Measurements from ENCODE around the gene TECTB. TPM values are rescaled to one million over a fixed set of nuclear protein-coding genes. Genes with fewer than 3 reads are reported as not detected.

Gene TECTB
- total RNA-seq, 1 experiment from 2014 or later = not detected

DNA sequence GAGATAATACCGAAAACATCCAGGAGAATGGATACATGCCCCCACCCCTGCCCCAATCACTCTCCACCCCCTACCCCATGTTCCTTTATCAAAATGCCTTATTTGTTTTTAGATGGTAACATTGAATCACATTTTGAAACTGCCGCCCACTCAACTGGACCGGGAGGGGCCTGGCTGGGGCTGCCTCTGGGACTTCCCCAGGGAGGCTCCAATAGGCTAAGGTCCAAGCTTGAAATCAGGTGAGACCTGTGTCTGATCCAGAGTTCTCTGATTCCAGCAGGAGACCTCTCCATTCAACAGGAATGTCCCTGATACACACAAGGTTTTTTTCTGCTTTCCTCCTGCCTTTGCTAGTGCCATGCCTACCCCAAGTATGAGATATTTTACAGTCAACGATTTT, 47.0 kb downstream of the TECTB start (continued):
- TF ChIP-seq, protein P1, sequence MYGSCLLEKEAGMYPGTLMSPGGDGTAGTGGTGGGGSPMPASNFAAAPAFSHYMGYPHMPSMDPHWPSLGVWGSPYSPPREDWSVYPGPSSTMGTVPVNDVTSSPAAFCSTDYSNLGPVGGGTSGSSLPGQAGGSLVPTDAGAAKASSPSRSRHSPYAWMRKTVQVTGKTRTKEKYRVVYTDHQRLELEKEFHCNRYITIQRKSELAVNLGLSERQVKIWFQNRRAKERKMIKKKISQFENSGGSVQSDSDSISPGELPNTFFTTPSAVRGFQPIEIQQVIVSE (CRISPR knock-in tag; IDR thresholded peaks at IDR 0.05; ENCODE audit: borderline replicate concordance) = no peak
- TF ChIP-seq RELA (CRISPR knock-in tag; IDR thresholded peaks at IDR 0.05; ENCODE audit: borderline replicate concordance) (no peak), ZNF423 (CRISPR knock-in tag; IDR thresholded peaks at IDR 0.05) (no peak), RORB (CRISPR knock-in tag; IDR thresholded peaks at IDR 0.05) (no peak), SOX15 (CRISPR knock-in tag; IDR thresholded peaks at IDR 0.05) (no peak), ESRRA (CRISPR knock-in tag; IDR thresholded peaks at IDR 0.05; ENCODE audit: borderline replicate concordance) (no peak)
- TF ChIP-seq, protein P2, sequence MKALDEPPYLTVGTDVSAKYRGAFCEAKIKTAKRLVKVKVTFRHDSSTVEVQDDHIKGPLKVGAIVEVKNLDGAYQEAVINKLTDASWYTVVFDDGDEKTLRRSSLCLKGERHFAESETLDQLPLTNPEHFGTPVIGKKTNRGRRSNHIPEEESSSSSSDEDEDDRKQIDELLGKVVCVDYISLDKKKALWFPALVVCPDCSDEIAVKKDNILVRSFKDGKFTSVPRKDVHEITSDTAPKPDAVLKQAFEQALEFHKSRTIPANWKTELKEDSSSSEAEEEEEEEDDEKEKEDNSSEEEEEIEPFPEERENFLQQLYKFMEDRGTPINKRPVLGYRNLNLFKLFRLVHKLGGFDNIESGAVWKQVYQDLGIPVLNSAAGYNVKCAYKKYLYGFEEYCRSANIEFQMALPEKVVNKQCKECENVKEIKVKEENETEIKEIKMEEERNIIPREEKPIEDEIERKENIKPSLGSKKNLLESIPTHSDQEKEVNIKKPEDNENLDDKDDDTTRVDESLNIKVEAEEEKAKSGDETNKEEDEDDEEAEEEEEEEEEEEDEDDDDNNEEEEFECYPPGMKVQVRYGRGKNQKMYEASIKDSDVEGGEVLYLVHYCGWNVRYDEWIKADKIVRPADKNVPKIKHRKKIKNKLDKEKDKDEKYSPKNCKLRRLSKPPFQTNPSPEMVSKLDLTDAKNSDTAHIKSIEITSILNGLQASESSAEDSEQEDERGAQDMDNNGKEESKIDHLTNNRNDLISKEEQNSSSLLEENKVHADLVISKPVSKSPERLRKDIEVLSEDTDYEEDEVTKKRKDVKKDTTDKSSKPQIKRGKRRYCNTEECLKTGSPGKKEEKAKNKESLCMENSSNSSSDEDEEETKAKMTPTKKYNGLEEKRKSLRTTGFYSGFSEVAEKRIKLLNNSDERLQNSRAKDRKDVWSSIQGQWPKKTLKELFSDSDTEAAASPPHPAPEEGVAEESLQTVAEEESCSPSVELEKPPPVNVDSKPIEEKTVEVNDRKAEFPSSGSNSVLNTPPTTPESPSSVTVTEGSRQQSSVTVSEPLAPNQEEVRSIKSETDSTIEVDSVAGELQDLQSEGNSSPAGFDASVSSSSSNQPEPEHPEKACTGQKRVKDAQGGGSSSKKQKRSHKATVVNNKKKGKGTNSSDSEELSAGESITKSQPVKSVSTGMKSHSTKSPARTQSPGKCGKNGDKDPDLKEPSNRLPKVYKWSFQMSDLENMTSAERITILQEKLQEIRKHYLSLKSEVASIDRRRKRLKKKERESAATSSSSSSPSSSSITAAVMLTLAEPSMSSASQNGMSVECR (CRISPR knock-in tag; IDR thresholded peaks at IDR 0.05; ENCODE audit: borderline replicate concordance) = no peak
- TF ChIP-seq, protein P3, sequence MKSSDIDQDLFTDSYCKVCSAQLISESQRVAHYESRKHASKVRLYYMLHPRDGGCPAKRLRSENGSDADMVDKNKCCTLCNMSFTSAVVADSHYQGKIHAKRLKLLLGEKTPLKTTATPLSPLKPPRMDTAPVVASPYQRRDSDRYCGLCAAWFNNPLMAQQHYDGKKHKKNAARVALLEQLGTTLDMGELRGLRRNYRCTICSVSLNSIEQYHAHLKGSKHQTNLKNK (CRISPR knock-in tag; IDR thresholded peaks at IDR 0.05) = no peak
- TF ChIP-seq, protein P4, sequence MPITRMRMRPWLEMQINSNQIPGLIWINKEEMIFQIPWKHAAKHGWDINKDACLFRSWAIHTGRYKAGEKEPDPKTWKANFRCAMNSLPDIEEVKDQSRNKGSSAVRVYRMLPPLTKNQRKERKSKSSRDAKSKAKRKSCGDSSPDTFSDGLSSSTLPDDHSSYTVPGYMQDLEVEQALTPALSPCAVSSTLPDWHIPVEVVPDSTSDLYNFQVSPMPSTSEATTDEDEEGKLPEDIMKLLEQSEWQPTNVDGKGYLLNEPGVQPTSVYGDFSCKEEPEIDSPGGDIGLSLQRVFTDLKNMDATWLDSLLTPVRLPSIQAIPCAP (CRISPR knock-in tag; IDR thresholded peaks at IDR 0.05) = no peak
- TF ChIP-seq, protein P5, sequence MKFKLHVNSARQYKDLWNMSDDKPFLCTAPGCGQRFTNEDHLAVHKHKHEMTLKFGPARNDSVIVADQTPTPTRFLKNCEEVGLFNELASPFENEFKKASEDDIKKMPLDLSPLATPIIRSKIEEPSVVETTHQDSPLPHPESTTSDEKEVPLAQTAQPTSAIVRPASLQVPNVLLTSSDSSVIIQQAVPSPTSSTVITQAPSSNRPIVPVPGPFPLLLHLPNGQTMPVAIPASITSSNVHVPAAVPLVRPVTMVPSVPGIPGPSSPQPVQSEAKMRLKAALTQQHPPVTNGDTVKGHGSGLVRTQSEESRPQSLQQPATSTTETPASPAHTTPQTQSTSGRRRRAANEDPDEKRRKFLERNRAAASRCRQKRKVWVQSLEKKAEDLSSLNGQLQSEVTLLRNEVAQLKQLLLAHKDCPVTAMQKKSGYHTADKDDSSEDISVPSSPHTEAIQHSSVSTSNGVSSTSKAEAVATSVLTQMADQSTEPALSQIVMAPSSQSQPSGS (CRISPR knock-in tag; IDR thresholded peaks at IDR 0.05; ENCODE audit: borderline replicate concordance, low read depth) = no peak

DNA sequence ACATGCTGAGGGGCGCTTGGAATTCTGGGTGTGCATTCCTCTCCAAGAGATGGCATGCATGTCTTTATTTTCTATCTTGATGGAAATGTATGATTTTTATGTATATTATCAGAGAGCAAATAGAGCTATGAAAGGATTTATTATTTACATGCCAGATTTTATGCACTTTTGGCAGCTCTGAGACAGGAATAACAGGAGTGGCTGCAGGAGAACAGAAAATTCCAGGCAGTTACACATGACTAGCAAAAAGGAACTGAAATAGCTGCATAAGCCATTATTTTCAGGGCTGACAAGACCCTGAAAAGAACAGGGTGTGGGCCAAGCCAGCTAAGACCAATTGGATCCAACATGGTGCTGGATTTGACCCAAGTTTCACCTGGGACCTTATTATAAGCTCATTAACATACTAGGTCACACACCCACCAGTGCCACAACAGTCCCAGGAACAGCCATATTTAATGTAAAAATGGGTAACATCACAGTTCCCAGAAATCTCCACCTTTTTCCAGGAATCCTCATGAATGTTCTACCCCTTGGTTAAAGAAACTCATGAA, 47.5 kb downstream of the TECTB start:
- Mint-ChIP-seq H3K27me3 (ENCODE audit: low read depth) (no peaks in the 10 kb centered on the region), H3K27ac (no peak overlapping the region), H3K4me3 (no peak overlapping the region), H3K9me3 (no peaks in the 10 kb centered on the region), H3K4me1 (peaks cover 3% of the 10 kb centered on the region; the same call in 1 of the 2 replicates), H3K36me3 (no peaks in the 10 kb centered on the region)
- POLR2A ChIA-PET = no interaction called here
- TF ChIP-seq CREM (CRISPR knock-in tag; IDR thresholded peaks at IDR 0.05) = no peak
- TF ChIP-seq, protein P6, sequence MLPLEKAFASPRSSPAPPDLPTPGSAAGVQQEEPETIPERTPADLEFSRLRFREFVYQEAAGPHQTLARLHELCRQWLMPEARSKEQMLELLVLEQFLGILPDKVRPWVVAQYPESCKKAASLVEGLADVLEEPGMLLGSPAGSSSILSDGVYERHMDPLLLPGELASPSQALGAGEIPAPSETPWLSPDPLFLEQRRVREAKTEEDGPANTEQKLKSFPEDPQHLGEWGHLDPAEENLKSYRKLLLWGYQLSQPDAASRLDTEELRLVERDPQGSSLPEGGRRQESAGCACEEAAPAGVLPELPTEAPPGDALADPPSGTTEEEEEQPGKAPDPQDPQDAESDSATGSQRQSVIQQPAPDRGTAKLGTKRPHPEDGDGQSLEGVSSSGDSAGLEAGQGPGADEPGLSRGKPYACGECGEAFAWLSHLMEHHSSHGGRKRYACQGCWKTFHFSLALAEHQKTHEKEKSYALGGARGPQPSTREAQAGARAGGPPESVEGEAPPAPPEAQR (CRISPR knock-in tag; IDR thresholded peaks at IDR 0.05) = no peak
- DNase-seq (ENCODE audit: low spot score) (no peak), ATAC-seq (no peak)
- CTCF ChIA-PET = interaction anchor here (0.9 to 1.4 kb wide), 2 partner anchors 23 to 104 kb away, joined by 3 to 5 read pairs; no protein-coding TSS in a partner anchor

DNA sequence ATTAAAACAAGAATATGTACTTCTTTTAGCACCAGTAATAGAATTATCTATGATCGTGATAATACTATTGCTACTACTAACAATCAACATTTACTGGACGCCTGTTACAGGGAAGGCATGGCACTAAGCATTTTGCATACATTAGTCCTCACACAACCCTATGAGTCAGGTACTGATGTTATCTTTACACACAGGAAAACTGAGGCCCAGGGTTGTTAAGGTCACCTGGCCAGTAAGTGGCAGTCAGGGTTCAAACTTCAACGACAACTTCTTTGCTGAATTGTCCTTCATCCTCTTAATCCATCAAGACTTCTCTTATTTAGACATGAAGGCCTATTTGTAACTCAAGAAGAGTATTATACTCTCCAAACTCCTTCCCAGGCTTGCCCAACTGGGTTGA, 48.8 kb downstream of the TECTB start:
- H3K4me1 Mint-ChIP-seq = peaks cover 3% of the 10 kb centered on the region; the same call in 1 of the 2 replicates
- H3K27me3 Mint-ChIP-seq (ENCODE audit: low read depth) = no peaks in the 10 kb centered on the region
- H3K27ac Mint-ChIP-seq = no peak overlapping the region
- no peak for TF ChIP-seq TP53 (CRISPR knock-in tag; IDR thresholded peaks at IDR 0.05)
- TF ChIP-seq NR2C2 (CRISPR knock-in tag; IDR thresholded peaks at IDR 0.05) = no peak
- TF ChIP-seq, protein P5 (CRISPR knock-in tag; IDR thresholded peaks at IDR 0.05; ENCODE audit: borderline replicate concordance, low read depth) = no peak
- TF ChIP-seq, protein P7, sequence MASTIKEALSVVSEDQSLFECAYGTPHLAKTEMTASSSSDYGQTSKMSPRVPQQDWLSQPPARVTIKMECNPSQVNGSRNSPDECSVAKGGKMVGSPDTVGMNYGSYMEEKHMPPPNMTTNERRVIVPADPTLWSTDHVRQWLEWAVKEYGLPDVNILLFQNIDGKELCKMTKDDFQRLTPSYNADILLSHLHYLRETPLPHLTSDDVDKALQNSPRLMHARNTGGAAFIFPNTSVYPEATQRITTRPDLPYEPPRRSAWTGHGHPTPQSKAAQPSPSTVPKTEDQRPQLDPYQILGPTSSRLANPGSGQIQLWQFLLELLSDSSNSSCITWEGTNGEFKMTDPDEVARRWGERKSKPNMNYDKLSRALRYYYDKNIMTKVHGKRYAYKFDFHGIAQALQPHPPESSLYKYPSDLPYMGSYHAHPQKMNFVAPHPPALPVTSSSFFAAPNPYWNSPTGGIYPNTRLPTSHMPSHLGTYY (CRISPR knock-in tag; IDR thresholded peaks at IDR 0.05) = no peak
- TF ChIP-seq, protein P8, sequence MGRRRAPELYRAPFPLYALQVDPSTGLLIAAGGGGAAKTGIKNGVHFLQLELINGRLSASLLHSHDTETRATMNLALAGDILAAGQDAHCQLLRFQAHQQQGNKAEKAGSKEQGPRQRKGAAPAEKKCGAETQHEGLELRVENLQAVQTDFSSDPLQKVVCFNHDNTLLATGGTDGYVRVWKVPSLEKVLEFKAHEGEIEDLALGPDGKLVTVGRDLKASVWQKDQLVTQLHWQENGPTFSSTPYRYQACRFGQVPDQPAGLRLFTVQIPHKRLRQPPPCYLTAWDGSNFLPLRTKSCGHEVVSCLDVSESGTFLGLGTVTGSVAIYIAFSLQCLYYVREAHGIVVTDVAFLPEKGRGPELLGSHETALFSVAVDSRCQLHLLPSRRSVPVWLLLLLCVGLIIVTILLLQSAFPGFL (CRISPR knock-in tag; IDR thresholded peaks at IDR 0.05; ENCODE audit: borderline replicate concordance) = no peak
- no peak for TF ChIP-seq HMGA2 (CRISPR knock-in tag; IDR thresholded peaks at IDR 0.05)
- no peak for TF ChIP-seq ZNF416 (CRISPR knock-in tag; IDR thresholded peaks at IDR 0.05)
- no peak overlapping the region for H3K4me3 Mint-ChIP-seq
- CTCF ChIA-PET = interaction anchor here (1.9 kb wide), 1 partner anchor 103 kb away, joined by 4 read pairs; no protein-coding TSS in a partner anchor
- no peaks in the 10 kb centered on the region for H3K36me3 Mint-ChIP-seq
- DNase-seq (ENCODE audit: low spot score) = no peak
- POLR2A ChIA-PET = no interaction called here
- no peaks in the 10 kb centered on the region for H3K9me3 Mint-ChIP-seq
- ATAC-seq = no peak
